HG03442 (cell line): ENCODE results near the gene IQSEC1.

Experiments
- ATAC-seq: cut with Tn5 transposase; IDR thresholded peaks from one replicate; pipeline ENCODE4 v1.9.1; 2021; ENCODE audit warnings: mild to moderate bottlenecking, moderate library complexity; ENCODE audit not compliant: unreplicated experiment

Gene IQSEC1

DNA sequence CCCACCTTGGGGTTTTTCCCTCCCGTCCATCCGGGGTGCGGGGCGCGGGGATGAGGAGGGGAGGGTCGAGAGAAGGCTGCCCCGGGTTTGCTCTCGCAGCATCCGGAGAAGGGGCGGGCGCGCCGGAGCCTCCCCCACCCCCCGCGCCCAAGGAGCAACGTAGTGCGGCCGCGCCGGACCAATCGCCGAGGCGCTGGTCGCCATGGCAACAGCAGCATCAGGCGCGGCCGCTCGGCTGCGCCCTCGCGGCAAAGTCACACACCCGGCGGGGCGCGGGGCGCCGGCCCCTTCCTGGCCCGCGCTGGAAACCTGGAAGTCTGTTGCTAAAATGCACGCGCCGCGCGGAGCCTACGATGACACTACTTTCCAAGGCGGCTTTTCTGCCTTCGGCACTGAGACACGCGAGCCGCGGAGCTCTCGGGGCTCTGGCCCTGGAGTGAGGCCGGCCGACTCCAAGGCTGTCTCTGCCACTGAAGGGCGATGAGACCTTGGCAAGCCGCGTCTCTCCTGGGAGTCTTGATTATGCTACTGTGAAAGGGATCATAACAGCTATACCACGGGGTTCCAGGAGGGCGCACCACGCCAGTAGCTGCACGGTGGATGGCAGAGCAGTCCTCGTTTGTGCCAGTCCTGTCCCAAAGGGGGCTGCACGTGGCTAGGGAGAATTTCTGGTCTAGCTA lies at the start of gene IQSEC1:
Gene IQSEC1, minus strand, starts transcription at position 104 of the 680 bp plus-strand sequence. CDS start 415 bp downstream, outside the sequence.
- ATAC-seq: peak; percentile 39

GRCh38 chr3:13122081-13123012 lies 49.1 kb upstream of the IQSEC1 start:
- no peak for ATAC-seq

DNA sequence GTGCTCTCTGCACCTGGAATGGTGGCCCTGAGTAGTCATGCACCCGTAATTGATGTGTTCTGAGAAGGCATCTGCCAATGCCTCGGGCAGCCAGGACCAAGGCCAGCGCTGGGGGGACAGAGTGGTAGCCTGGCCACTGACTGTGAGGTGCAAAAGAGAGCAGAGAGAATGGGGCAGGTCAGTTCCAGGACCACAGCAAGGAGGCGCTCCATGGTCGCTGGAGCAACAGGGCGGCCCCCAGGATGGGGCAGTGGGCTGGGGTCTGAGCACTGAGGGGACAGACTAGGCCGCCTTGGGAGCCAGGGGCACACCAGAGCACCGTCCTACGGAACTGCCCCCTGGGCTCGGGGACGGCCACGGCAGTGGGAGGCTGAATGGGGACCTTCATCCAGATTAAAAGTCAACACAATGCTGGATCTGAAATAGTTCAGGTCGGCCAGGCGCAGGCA lies 48.3 kb upstream of the IQSEC1 start:
- ATAC-seq: no peak

- no peak for ATAC-seq
Measured at GRCh38 chr3:13120928-13121552, 47.8 kb upstream of the IQSEC1 start.

- no peak for ATAC-seq
Measured at GRCh38 chr3:13120289-13120927, 47.2 kb upstream of the IQSEC1 start.

GRCh38 chr3:13119471-13120220 lies 46.4 kb upstream of the IQSEC1 start:
- ATAC-seq: no peak

DNA sequence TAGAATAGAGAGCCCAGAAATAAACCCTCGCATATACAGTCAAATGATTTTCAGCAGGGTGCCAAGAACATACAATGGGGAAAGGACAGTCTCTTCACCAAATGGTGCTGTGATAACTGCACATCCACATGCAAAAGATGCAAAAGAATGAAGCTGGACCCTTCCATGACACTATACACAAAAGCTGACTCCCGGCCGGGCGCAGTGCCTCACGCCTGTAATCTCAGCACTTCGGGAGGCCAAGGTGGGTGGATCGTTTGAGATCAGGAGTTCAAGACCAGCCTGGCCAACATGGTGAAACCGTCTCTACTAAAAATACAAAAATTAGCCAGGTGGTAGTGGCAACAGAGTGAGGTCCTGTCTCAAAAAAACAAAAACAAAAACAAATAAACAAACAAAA lies 43.2 kb upstream of the IQSEC1 start:
- no peak for ATAC-seq

GRCh38 chr3:13115991-13116390 lies 42.8 kb upstream of the IQSEC1 start:
- no peak for ATAC-seq

GRCh38 chr3:13115576-13115910 lies 42.3 kb upstream of the IQSEC1 start:
- ATAC-seq: no peak

- no peak for ATAC-seq
Measured at GRCh38 chr3:13114811-13115575, 41.8 kb upstream of the IQSEC1 start.

DNA sequence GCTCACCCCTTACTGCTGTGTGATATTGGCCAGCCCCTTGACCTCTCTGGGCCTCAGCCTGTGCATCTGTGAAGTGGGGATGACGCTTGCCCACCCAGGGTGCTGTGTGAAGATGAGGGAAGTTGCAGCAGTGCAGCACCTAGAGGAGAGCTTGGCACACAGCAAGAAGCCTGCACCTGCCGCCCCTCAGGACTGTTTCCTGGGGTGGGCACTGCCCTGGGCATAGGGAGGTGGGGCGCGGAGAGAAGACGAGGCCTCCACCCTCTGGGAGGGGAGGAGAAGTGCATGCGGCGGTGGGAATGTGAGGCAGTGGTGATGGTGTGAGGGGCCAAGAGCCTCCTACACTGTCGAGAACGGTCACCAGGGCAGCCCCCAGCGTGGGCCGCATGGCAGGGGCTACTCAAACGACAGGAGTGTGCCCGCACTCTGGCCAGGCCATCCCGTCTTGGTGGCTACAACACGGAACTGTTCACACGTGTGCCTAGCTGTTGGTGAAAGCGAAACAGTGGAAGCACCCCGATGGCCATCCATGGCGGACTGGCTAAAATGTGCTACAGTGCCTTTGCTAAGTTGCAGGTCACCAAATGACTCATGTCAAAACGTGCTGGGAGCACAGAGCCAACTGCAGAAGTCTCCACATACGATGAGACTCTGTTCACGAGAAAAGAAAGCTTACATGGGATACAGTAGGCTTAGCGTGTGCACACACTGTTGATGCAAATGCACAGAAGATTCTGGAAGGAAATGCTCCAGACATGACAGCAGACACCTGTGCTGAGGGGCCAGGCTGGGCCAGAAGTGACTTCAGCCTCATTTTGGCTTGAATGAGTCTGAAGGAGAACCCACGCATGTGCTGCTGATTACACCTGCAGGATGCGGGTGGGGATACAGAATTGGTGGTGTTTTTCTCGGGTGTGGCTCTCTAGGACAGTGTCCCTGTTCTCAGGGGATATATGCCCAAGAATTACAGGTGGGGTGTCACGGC lies 40.4 kb upstream of the IQSEC1 start:
- ATAC-seq: no peak

DNA sequence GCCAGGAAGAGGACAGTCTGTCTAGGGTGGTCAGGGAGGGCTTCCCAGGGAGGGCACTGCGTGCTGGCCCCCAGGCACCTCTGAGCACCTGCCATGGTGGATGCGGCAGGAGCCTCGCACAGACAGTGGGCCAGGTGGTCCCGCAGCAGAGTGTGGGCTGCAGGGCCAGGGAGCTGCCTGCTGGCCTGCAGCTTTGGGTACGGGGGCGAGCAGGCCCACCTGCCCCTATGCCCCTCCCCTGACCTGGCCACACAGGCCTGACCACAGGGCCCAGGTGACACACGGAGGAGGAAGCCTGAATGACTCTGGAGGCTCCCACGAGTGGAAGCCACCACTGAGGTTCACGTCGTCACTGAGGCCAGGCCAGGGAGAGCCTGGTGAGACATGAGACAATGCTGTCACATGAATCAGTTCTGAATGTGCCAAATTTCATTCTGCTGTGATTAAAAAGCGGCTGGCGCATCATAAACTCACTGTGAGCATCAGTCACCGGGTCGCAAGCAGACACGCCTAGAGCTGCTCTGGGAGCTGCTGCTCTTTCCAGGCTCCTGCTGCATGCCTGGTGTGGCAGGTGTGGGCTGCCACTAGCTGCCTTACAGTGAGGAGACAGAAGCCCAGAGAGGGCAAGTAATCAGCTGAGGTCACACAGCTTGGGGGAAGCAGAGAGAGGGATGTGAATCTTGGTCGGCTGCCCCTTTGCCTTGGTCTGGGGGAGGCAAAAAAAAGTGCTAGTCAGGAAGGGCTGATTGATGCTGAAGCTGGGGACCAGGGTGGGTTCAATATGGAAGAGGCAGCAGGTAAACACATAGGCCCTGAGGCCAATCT lies 39.5 kb upstream of the IQSEC1 start:
- ATAC-seq: no peak

GRCh38 chr3:13111873-13112520 lies 38.8 kb upstream of the IQSEC1 start:
- no peak for ATAC-seq

DNA sequence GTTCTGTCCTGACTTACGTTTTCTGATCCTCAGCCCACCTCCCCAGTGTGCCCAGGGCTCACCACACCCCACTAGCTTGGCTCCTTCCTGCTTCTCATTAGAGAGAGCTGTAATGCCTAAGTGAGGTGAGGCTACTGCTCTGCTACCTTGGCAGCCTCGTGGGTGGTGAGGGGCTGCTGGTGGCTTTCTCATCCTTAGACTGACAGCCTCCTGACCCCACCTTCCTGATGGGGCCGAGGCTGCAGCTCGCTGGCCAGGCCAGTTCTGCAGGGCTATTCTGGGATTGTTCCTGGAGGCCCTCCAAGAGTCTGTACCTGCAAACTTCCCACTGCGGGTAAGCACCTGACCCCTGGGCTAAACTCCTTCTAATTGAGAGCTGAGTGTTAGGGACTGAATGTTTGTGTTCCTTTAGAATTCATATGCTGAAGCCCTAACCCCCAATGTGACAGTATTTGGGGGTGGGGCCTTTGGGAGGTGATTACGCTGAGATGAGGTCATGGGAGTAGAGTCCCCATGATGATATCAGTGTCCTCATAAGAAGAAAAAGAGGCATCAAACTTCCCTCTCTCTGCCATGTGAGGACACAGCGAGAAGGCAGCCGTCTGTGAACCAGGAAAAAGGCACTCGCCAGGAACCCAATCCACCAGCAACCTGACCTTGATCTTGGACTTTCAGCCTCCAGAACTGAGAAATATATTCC lies 38.1 kb upstream of the IQSEC1 start:
- peak; percentile 15 for ATAC-seq

- peak; percentile 69 for ATAC-seq
Measured at GRCh38 chr3:13110678-13111116, 37.5 kb upstream of the IQSEC1 start.

- ATAC-seq: no peak
Measured at GRCh38 chr3:13109516-13109915, 36.3 kb upstream of the IQSEC1 start.
